Astrocyte of the cerebellum (primary cell): ENCODE data around the gene SDE2.

Experiments used
- DNase-seq: peaks from one replicate; pipeline ENCODE4 v3.0.0-alpha.2; 2011; ENCODE audit warnings: low read depth
- H3K4me3 ChIP-seq: 2 replicates; pipeline ENCODE4 v1.5.1; 2011; ENCODE audit warnings: mild to moderate bottlenecking, low read depth, low read length, moderate library complexity
- CTCF ChIP-seq: IDR thresholded peaks from 2 replicates; pipeline ENCODE4 v1.5.1; 2012; ENCODE audit warnings: low read length, low read depth, moderate library complexity, mild to moderate bottlenecking; ENCODE audit errors: missing control alignments
- in situ Hi-C: cut with HindIII; loops from 2 replicates; pipeline ENCODE4 v1.10.0; 2017; ENCODE audit warnings: low sequenced_read_pairs

SDE2 gene

GRCh38 chr1:225946082-225946620 is 53.0 kb downstream of the SDE2 start:
- TF ChIP-seq CTCF: no peak
- H3K4me3 ChIP-seq: no peak overlapping the region
- no peak for DNase-seq
- in situ Hi-C loops: no loop called here

- no peak for TF ChIP-seq CTCF
- in situ Hi-C loops: no loop called here
- DNase-seq: no peak
- H3K4me3 ChIP-seq: no peak overlapping the region
These were observed 53.6 kb downstream of the SDE2 start for GRCh38 chr1:225945564-225945963.

GRCh38 chr1:225944951-225945350 is 54.2 kb downstream of the SDE2 start:
- no peak for DNase-seq
- TF ChIP-seq CTCF: no peak
- no peak overlapping the region for H3K4me3 ChIP-seq
- in situ Hi-C loops: no loop called here

GRCh38 chr1:225944387-225944786 is 54.8 kb downstream of the SDE2 start:
- no peak overlapping the region for H3K4me3 ChIP-seq
- DNase-seq: no peak
- in situ Hi-C loops: no loop called here
- TF ChIP-seq CTCF: no peak

- H3K4me3 ChIP-seq: no peak overlapping the region
- no peak for TF ChIP-seq CTCF
- in situ Hi-C loops: no loop called here
- no peak for DNase-seq
These were observed 55.6 kb downstream of the SDE2 start for GRCh38 chr1:225943582-225943981.

- no peak overlapping the region for H3K4me3 ChIP-seq
- TF ChIP-seq CTCF: no peak
- in situ Hi-C loops: no loop called here
- no peak for DNase-seq
These were observed 56.6 kb downstream of the SDE2 start for GRCh38 chr1:225942574-225942973.

GRCh38 chr1:225941942-225942222 is 57.3 kb downstream of the SDE2 start:
- in situ Hi-C loops: no loop called here
- TF ChIP-seq CTCF: no peak
- DNase-seq: no peak

More at GRCh38 chr1:225941942-225942222, 57.3 kb downstream of the SDE2 start:
- no peak overlapping the region for H3K4me3 ChIP-seq
